ENCODE measurements around the gene NAV3. TPM values are rescaled to one million over a fixed set of nuclear protein-coding genes. Genes with fewer than 3 reads are reported as not detected.

The NAV3 gene
- total and polyA plus RNA-seq, 2 of the 4 experiments (the other 2 are of a cell fraction) = 25.5 to 106 TPM

GRCh38 chr12:77925536-77926108 lies 94.9 kb downstream of the NAV3 start:
- BruUV-seq (replicated peaks) = no TSS peak
- peak overlapping the region; percentile 57; the same call in 1 of the 2 replicates for H3K4me2 ChIP-seq (ENCODE audit: low read depth, low read length)
- no peak overlapping the region for H3K9ac ChIP-seq (ENCODE audit: low read depth, low read length)
- H3K27me3 ChIP-seq (ENCODE audit: control insufficient read depth, insufficient read depth, low read length) = no peaks in the 10 kb centered on the region; the same call in 1 of the 2 replicates
- no peaks in the 10 kb centered on the region; the same call in 1 of the 2 replicates for H3K9me1 ChIP-seq (ENCODE audit: insufficient read depth, low read length)
- ChIA-PET POLR2A (ENCODE audit: unreplicated experiment) (no interaction called here), CTCF (interaction anchor here (0.6 to 2.6 kb wide), 24 partner anchors 8 to 878 kb away, joined by 3 to 14 read pairs (median 3); partner anchors contain the start of gene NAV3)
- in situ Hi-C loops (cut with MboI; ENCODE audit: low sequenced_read_pairs) = loop anchor here (5.0 to 25.0 kb wide), 2 partner anchors 203 to 863 kb away; partner anchors contain the start of gene E2F7
- no peaks in the 10 kb centered on the region for H4K20me1 ChIP-seq (ENCODE audit: insufficient read depth, low read length)
- H2AK5ac ChIP-seq (ENCODE audit: low read depth, low read length) = no peak overlapping the region
- H3K14ac ChIP-seq (replicated peaks; ENCODE audit: low read depth, low read length) = no peak overlapping the region
- H3K36me3 ChIP-seq (ENCODE audit: control insufficient read depth, insufficient read depth, low read length) = no peaks in the 10 kb centered on the region
- TF ChIP-seq POLR2A (IDR thresholded peaks at IDR 0.05; ENCODE audit: low read depth, low read length) = no peak
- TF ChIP-seq MAFK (IDR thresholded peaks at IDR 0.05; ENCODE audit: low read depth, low read length) = 0 out of 2 replicates have a peak, but pooled peaks have one; percentile 16
- no peak for TF ChIP-seq ELK1 (IDR thresholded peaks at IDR 0.05; ENCODE audit: borderline replicate concordance, low read depth, low read length)
- peak; percentile 81 for TF ChIP-seq RAD21 (IDR thresholded peaks at IDR 0.05; ENCODE audit: low read length)
- TF ChIP-seq MXI1 (IDR thresholded peaks at IDR 0.05; ENCODE audit: borderline replicate concordance, low read depth, low read length) = no peak
- no peak for TF ChIP-seq RFX5 (IDR thresholded peaks at IDR 0.05; ENCODE audit: low read depth, low read length)
- TF ChIP-seq CTCF (conservative IDR thresholded peaks at IDR 0.05; ENCODE audit: low read depth, low read length) = peak; percentile 95
- TF ChIP-seq USF2 (IDR thresholded peaks at IDR 0.05; ENCODE audit: low read depth, low read length) = peak; percentile 44; the same call in 1 of the 2 replicates
- TF ChIP-seq SMC3 (IDR thresholded peaks at IDR 0.05; ENCODE audit: low read depth, low read length) = peak; percentile 68
- H2BK5ac ChIP-seq (ENCODE audit: low read depth, low read length, poor library complexity, severe bottlenecking) = no peak overlapping the region
- H3K79me1 ChIP-seq (ENCODE audit: low read depth in 1 of 2, low read length in 2 of 2) = no peaks in the 10 kb centered on the region
- DNase-seq (peak; percentile 92), ATAC-seq (ENCODE audit: low read depth) (peak; percentile 99)
- no peak overlapping the region for H3K4ac ChIP-seq (ENCODE audit: low read depth, low read length)
- H3K9me3 ChIP-seq (ENCODE audit: control insufficient read depth, insufficient read depth, low read length) = no peaks in the 10 kb centered on the region
- no CpG with 5 or more reads among the region's 6 CpGs for WGBS, 2 experiments (ENCODE audit: extremely low coverage in 2 of 2, insufficient read length in 1 of 2)
- H2AFZ ChIP-seq (replicated peaks; ENCODE audit: low read length, poor library complexity) = peak overlapping the region; percentile 73
- no peak overlapping the region for H4K5ac ChIP-seq (ENCODE audit: low read depth, low read length)
- no peak overlapping the region for H2AK9ac ChIP-seq (replicated peaks; ENCODE audit: low read depth, low read length, poor library complexity)
- no peak overlapping the region for H3K56ac ChIP-seq (ENCODE audit: extremely low read depth, insufficient read depth, low read length)
- no peak overlapping the region for H2BK15ac ChIP-seq (ENCODE audit: low read depth, low read length)
- no peaks in the 10 kb centered on the region for H3K4me1 ChIP-seq (ENCODE audit: control insufficient read depth, insufficient read depth, low read length)
- H2BK20ac ChIP-seq (ENCODE audit: low read depth, low read length) = no peak overlapping the region
- H3K23ac ChIP-seq (ENCODE audit: low read depth, low read length) = no peak overlapping the region
- no peak overlapping the region for H4K8ac ChIP-seq (ENCODE audit: low read depth in 2 of 2, low read length in 2 of 2)
- no peak overlapping the region for H4K91ac ChIP-seq (ENCODE audit: insufficient read depth, low read depth, low read length)
- H3K18ac ChIP-seq (ENCODE audit: low read depth, low read length) = no peak overlapping the region
- H3K4me3 ChIP-seq (ENCODE audit: insufficient read depth, low read depth, low read length) = no peak overlapping the region
- intact Hi-C loops (cut with micrococcal nuclease) = loop anchor here (1.0 to 2.0 kb wide), 2 partner anchors 201 to 773 kb away; no protein-coding TSS in a partner anchor
- H2BK120ac ChIP-seq (ENCODE audit: low read depth, low read length) = no peak overlapping the region
- no peak overlapping the region for H3K27ac ChIP-seq (ENCODE audit: insufficient read depth, low read length)
- dilution Hi-C loops (cut with HindIII; ENCODE audit: low sequenced_read_pairs, unreplicated experiment) = no loop called here

All from IMR-90 (cell line).